Activated CD8-positive, alpha-beta memory T cell treated with anti-CD3 and anti-CD28 coated beads, Interleukin-2, amount 50 U/mL, for 1 hour (primary cell): ENCODE results near the gene HSPA14.
"Not testable (repeated sequence)": the region's sequence is repeated elsewhere in the genome, so short reads cannot be mapped to it uniquely, and the experiment has no call there.

Source experiments
- DNase-seq: peaks from one replicate; pipeline ENCODE4 v3.0.0-alpha.2; 2020; ENCODE audit errors: extremely low read depth

The HSPA14 gene

GRCh38 chr10:14880229-14880628 is 42.1 kb downstream of the HSPA14 start:
- no peak for DNase-seq

DNA sequence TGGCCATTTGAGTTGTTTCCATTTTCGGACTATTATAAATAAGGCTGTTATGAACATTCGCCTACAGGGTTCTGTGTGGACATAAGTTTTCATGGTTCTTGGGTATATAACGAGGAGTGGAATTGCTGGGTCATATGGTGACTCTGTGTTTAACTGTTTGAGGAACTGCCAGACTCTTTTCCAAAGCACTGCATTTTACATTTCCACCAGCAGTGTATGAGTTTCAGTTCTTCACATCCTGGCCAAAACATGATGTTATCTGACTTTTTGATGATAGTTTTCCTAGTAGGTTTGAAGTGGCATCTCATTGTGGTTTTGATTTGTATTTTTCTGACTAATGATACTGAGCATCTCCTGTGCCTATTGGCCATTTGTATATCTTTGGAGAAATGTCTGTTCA is 46.0 kb downstream of the HSPA14 start:
- no peak for DNase-seq

DNA sequence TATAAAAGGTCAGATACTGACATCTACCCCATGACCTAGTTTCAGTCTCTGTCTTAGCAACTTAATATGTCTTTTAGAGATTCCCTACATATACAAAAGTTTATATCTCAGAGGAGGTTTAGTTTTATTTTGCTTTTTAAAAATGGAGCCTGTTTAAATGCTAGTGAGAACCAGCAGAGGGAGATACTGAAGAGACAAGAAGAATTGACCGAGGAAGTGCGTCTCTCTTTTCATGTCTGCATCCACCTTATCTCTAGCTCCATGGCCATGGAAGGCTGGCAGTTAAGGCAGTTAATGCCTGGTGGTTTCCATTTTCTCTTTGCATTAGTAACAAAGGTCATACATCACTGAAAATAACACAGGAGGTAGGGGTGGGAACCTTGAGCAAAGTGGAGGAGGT is 51.2 kb downstream of the HSPA14 start:
- DNase-seq: no peak

GRCh38 chr10:14891151-14891550 is 53.0 kb downstream of the HSPA14 start:
- no peak for DNase-seq

- DNase-seq: no peak
Measured at GRCh38 chr10:14904316-14904732, 66.2 kb downstream of the HSPA14 start.

DNA sequence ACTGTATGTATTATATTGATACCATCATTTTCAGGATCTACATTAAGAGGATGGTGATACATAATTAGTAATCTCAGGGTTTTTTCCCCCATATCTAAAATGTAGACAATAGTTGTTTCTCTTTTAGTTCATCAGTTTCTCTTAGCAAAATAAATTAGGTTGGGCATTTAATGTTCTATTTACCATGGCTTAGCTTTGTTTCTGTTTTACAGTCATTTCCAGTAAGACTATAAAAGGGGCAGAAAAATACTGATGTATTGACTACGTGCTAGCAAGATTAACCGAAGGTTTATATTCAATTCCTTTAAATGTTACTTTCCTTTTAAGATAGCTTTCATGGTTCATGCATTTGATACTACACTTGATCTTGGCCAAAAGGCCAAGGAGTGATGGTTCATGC is 66.8 kb downstream of the HSPA14 start:
- no peak for DNase-seq

DNA sequence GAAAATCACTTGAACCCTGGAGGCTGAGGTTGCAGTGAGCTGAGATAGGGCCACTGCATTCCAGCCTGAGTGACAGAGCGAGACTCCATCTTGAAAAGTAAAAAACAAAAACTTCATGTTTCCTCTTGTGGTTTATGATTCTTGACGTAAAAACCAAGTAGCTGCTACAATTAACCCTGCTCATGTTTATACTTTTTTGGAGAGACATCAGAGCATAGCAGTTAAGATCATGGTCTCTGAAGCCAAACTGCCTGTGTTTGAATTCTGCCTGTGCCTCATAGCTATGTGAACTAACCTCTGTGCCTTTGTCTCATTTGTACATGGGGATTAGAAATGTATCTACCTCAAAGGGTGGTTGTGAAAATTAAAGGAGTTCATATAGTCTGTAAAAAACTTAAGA is 67.8 kb downstream of the HSPA14 start:
- DNase-seq: no peak

GRCh38 chr10:14906765-14907164 is 68.7 kb downstream of the HSPA14 start:
- no peak for DNase-seq

DNA sequence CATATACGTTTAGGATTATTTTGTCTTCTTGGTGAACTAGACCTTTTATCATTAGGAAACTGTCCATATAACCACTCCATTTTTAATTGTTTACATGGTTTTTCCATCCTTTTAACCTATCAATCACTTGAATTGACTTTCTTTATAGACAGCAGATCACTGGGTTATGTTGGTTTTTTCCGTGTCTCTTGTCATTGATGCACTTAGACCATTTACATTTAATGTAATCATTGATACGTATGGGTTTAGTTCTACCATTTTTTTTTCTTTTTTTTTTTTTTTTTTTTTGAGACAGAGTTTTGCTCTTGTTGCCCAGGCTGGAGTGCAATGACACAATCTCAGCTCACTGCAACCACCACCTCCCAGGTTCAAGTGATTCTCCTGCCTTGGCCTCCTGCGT is 69.5 kb downstream of the HSPA14 start:
- not testable (repeated sequence) for DNase-seq

- no peak for DNase-seq
Measured at GRCh38 chr10:14909101-14909500, 71.0 kb downstream of the HSPA14 start.

- no peak for DNase-seq
Measured at GRCh38 chr10:14910953-14911352, 72.8 kb downstream of the HSPA14 start.

DNA sequence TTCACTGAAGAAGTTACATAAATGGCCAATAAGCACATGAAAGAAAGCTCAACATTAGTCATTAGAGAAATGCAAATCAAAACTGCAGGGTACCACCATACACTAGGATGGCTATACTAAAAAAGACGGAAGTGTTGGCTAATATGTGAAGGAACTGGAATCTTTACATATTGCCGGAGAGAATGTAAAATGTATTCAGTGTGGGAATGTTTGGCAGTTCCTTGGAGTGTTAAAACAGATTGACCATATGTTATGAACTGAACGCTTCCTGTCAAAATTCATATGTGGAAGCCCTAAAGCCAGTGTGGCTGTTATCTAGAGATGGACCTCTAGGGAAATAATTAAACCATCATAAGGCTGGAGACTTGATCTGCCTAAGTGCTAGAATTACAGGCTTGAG is 73.7 kb downstream of the HSPA14 start:
- no peak for DNase-seq

DNA sequence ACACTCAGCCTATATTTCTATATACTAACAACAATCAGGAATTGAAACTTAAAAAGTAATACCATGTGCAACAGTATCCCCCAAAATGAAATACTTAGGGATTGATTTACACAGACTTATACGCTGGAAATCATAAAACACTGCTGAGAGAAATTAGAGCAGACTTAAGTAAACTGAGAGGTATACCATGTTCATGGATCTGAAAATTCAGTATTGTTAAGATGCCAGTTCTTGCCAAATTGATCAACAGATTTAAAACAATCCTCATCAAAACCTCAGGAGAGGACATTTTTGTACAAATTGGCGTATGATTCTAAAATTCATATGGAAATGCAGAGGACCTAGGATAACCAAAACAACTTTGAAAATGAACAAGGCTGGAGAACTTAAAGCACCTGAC is 78.5 kb downstream of the HSPA14 start:
- DNase-seq: no peak

- no peak for DNase-seq
Measured at GRCh38 chr10:14917827-14918226, 79.7 kb downstream of the HSPA14 start.

DNA sequence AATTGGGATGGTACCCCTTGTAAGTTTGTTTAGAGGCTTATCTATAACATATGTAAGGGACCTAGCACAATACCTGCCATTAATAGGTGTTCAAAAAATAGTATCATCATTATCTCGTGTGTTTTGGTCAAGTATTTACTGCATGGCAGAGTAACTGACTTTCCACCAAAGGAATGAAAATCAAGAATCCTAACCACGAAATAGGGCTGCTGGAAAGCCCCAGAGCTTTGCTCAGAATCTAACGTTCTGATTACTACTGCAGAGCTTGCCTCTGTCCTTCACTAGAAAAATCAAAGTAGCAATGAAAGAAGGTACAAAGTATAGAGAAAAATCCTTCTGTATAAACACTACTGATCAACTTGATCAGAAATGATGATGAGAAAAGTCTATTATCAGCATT is 80.9 kb downstream of the HSPA14 start:
- DNase-seq: no peak
